Karpas-422 (cell line): ENCODE results near the gene ACCS. TPM values are rescaled to one million over a fixed set of nuclear protein-coding genes. Genes with fewer than 3 reads are reported as not detected.

Source experiments
- DNase-seq: peaks from one replicate; pipeline ENCODE4 v3.0.0-alpha.2; 2015
- H2AFZ ChIP-seq: fragments of 200-600 bp; sonication (generic); 2 replicates; pipeline ENCODE4 v1.6.1; 2014; ENCODE audit warnings: antibody characterized with exemption, low read length, mixed read lengths
- H3K27ac ChIP-seq: fragments of 200-600 bp; sonication (generic); 2 replicates; pipeline ENCODE4 v1.5.1; 2014; ENCODE audit warnings: mild to moderate bottlenecking, low read length, moderate library complexity
- H3K27me3 ChIP-seq: fragments of 200-600 bp; sonication (generic); 2 replicates; pipeline ENCODE4 v1.6.1; 2014; ENCODE audit warnings: low read length, mixed read lengths
- H3K36me3 ChIP-seq: fragments of 200-600 bp; sonication (generic); 2 replicates; pipeline ENCODE4 v1.6.1; 2014; ENCODE audit warnings: low read length, mixed read lengths; ENCODE audit not compliant: insufficient read depth
- H3K4me1 ChIP-seq: fragments of 200-600 bp; sonication (generic); 2 replicates; pipeline ENCODE4 v1.6.1; 2014; ENCODE audit warnings: mild to moderate bottlenecking, low read length, mixed read lengths
- H3K4me2 ChIP-seq: fragments of 200-600 bp; sonication (generic); 2 replicates; pipeline ENCODE4 v1.6.1; 2014; ENCODE audit warnings: low read length, low read depth, mild to moderate bottlenecking; ENCODE audit not compliant: poor library complexity, severe bottlenecking
- H3K4me3 ChIP-seq: fragments of 200-600 bp; sonication (generic); 2 replicates; pipeline ENCODE4 v1.5.1; 2014; ENCODE audit warnings: mild to moderate bottlenecking, antibody characterized with exemption, low read length, mixed read lengths
- H3K79me2 ChIP-seq: fragments of 200-600 bp; sonication (generic); 2 replicates; pipeline ENCODE4 v1.6.1; 2014; ENCODE audit warnings: mild to moderate bottlenecking, low read length, mixed read lengths
- H3K9ac ChIP-seq: fragments of 200-600 bp; sonication (generic); 2 replicates; pipeline ENCODE4 v1.6.0; 2014; ENCODE audit warnings: low read length
- H3K9me2 ChIP-seq: fragments of 200-600 bp; sonication (generic), shearing (Covaris generic); replicated peaks from 2 replicates; pipeline ENCODE4 v1.6.0; 2014; ENCODE audit warnings: mild to moderate bottlenecking, low read length, moderate library complexity; ENCODE audit not compliant: insufficient read depth
- H3K9me3 ChIP-seq: fragments of 300-700, 200-600 bp; sonication (generic); 2 replicates; pipeline ENCODE4 v1.6.1; 2014; ENCODE audit warnings: low read length, mixed read lengths
- H4K20me1 ChIP-seq: fragments of 200-600 bp; sonication (generic); 2 replicates; pipeline ENCODE4 v1.6.1; 2014; ENCODE audit warnings: mild to moderate bottlenecking, antibody characterized with exemption, low read length, low read depth; ENCODE audit not compliant: insufficient read depth
- total RNA-seq: library from RNA; depleted of rRNA; stranded (reverse); fragments of >200 nt; shearing (Covaris generic); gene quantifications from 2 replicates; pipeline ENCODE4 v1.2.3, GENCODE V29; 2014; ENCODE audit warnings: low replicate concordance

The ACCS gene
- total RNA-seq, 1 experiment from 2014 or later: 65.3 TPM

DNA sequence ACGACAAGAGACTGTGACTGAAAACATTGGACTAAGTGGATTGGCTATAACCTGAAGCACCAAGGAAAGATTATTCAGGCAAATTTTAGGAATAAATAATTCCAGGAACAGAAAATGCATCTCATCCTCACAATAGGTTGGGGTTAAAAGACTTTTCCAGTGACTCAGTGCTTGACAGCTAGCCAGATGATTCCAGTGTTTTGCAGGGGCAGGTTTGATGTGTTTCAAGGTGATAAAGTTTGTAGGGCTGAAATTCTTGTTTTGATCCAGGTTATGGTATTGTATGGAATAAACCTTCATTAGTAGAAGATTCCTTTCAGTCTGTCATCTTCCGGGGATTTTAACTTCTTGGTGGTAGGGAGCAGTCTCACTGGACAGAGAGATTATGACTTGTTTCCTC lies 31.8 kb downstream of the ACCS start:
- H3K4me1 ChIP-seq: peaks cover 17% of the 10 kb centered on the region
- DNase-seq: no peak
- H3K9me3 ChIP-seq: no peaks in the 10 kb centered on the region
- no peak overlapping the region for H3K4me3 ChIP-seq
- no peaks in the 10 kb centered on the region for H3K9me2 ChIP-seq
- H3K27ac ChIP-seq: no peak overlapping the region
- H3K4me2 ChIP-seq: no peak overlapping the region
- H3K9ac ChIP-seq: no peak overlapping the region
- no peaks in the 10 kb centered on the region for H4K20me1 ChIP-seq
- peaks cover 66% of the 10 kb centered on the region for H3K79me2 ChIP-seq
- no peak overlapping the region for H2AFZ ChIP-seq
- no peaks in the 10 kb centered on the region for H3K27me3 ChIP-seq
- no peaks in the 10 kb centered on the region for H3K36me3 ChIP-seq

DNA sequence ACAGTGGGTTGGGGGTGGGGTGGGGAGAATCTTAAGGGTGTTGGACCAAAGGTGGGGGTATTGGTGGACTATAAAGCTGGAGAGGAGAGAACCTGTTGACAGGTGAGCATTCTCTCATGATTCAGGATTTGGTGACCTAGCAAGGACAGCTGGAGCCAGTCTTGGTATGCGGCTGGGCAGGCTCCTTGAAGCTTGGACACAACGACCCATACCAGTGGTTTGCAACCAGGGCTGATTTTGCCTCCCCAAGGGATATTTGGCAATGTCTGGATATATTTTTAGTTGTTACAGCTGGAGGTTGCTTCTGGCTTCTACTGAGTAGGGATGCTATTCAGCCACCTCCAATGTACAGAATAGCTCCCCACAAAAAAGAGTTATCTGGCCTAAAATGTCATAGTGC lies 35.0 kb downstream of the ACCS start:
- Histone ChIP-seq H3K9me2 (no peaks in the 10 kb centered on the region), H3K4me3 (no peak overlapping the region), H4K20me1 (no peaks in the 10 kb centered on the region), H3K36me3 (no peaks in the 10 kb centered on the region), H3K79me2 (peaks cover 92% of the 10 kb centered on the region), H3K9me3 (no peaks in the 10 kb centered on the region), H3K27ac (no peak overlapping the region), H3K4me2 (no peak overlapping the region), H3K27me3 (no peaks in the 10 kb centered on the region), H3K9ac (no peak overlapping the region), H3K4me1 (peaks cover 10% of the 10 kb centered on the region), H2AFZ (no peak overlapping the region)
- DNase-seq: no peak

DNA sequence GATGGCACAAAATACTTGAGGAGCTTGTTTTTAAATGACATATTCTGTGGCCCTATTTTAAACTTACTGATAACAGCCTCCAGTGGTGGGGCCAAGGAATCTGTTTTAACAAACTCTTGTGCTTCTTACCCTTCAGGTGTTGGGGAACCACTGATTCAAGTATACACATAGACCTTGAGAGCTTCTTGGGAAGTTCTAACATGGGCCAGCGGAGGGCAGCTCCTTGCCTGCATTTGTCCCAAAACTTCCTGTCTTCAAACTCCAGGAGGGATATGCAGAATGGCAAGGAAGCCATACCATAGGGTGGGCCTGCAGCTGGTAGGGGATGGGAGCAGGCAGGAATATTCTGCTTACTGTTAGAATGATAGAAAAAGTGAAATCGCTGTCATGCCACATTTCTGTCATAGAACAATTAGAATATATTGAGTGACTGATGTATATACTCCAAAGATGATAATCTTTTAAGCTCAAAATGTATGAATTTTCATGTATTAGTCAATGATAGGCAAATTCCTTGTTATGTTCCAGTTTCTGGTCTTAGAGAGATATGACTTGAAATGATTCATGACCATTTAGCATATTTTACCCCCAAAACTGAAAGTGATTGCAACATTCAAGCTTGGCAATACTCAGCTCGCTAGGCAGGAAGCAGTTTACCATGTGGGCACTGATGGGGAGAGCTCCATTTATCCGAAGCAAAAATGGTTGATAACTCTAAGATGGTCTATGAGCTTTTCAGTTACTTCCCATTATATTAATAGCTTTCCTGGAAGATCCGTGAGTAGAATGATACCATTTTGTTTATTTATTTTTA lies 38.6 kb downstream of the ACCS start:
- Histone ChIP-seq H4K20me1 (no peaks in the 10 kb centered on the region), H3K27ac (no peak overlapping the region), H3K9ac (no peak overlapping the region), H3K4me1 (no peaks in the 10 kb centered on the region), H3K9me3 (no peaks in the 10 kb centered on the region), H2AFZ (no peak overlapping the region), H3K4me2 (no peak overlapping the region), H3K4me3 (no peak overlapping the region), H3K36me3 (no peaks in the 10 kb centered on the region; the same call in 1 of the 2 replicates), H3K79me2 (peaks cover 65% of the 10 kb centered on the region), H3K27me3 (no peaks in the 10 kb centered on the region), H3K9me2 (no peaks in the 10 kb centered on the region)
- no peak for DNase-seq

DNA sequence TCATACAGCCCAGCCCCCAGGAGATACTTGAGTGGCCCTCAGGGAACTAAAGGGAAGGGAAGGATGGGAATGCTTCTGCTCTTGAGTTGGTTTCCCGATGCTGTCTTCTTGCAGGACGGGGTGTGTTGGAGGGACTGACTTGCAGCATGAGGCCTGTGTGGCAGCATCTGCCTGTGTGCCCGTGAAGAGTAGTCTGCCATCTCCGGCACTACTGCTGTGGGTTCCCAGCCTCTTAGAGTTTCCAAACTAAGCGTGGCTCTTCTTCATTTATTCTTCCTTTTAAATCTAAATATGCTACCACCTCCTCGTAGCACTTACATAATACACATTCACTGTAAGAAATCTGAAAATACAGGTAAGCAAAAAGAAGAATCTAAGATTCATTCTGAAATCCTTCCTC lies 42.2 kb downstream of the ACCS start:
- no peak overlapping the region for H3K27ac ChIP-seq
- H3K9me3 ChIP-seq: no peaks in the 10 kb centered on the region
- no peak overlapping the region for H3K9ac ChIP-seq
- DNase-seq: no peak
- peaks cover 3% of the 10 kb centered on the region for H3K4me1 ChIP-seq
- peaks cover 55% of the 10 kb centered on the region for H3K79me2 ChIP-seq
- no peak overlapping the region for H3K4me2 ChIP-seq
- no peaks in the 10 kb centered on the region for H3K27me3 ChIP-seq
- no peaks in the 10 kb centered on the region for H3K9me2 ChIP-seq
- H3K4me3 ChIP-seq: no peak overlapping the region
- no peak overlapping the region for H2AFZ ChIP-seq
- peaks cover 6% of the 10 kb centered on the region; the same call in 1 of the 2 replicates for H3K36me3 ChIP-seq
- no peaks in the 10 kb centered on the region for H4K20me1 ChIP-seq

DNA sequence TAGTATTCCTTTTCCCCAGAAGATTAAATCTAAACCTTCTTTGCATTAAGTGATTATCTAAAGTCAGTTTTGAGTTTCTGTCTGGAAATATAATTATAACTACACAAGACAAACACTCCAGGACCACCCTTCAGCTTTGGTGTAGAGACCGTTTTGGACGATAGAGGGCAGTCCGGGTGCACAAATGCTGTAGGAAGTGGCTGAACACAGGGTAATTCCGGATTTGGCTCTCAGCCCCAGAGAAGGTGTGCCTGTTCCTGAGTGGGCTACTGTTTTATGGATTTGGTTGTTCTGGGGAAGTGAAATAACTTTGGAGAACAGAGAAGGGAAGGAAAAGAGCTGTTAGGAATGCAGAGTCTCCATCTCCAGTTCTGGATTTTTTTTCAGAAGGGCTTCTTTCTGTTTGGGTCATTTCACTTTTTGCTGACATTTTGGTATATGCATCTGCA lies 44.2 kb downstream of the ACCS start:
- Histone ChIP-seq H2AFZ (no peak overlapping the region), H3K4me2 (no peak overlapping the region), H3K79me2 (peaks cover 43% of the 10 kb centered on the region), H3K36me3 (peaks cover 16% of the 10 kb centered on the region), H3K4me1 (peaks cover 3% of the 10 kb centered on the region), H3K9ac (no peak overlapping the region), H4K20me1 (no peaks in the 10 kb centered on the region), H3K9me3 (no peaks in the 10 kb centered on the region), H3K9me2 (no peaks in the 10 kb centered on the region), H3K4me3 (no peak overlapping the region), H3K27me3 (no peaks in the 10 kb centered on the region), H3K27ac (no peak overlapping the region)
- peak; percentile 85 for DNase-seq

DNA sequence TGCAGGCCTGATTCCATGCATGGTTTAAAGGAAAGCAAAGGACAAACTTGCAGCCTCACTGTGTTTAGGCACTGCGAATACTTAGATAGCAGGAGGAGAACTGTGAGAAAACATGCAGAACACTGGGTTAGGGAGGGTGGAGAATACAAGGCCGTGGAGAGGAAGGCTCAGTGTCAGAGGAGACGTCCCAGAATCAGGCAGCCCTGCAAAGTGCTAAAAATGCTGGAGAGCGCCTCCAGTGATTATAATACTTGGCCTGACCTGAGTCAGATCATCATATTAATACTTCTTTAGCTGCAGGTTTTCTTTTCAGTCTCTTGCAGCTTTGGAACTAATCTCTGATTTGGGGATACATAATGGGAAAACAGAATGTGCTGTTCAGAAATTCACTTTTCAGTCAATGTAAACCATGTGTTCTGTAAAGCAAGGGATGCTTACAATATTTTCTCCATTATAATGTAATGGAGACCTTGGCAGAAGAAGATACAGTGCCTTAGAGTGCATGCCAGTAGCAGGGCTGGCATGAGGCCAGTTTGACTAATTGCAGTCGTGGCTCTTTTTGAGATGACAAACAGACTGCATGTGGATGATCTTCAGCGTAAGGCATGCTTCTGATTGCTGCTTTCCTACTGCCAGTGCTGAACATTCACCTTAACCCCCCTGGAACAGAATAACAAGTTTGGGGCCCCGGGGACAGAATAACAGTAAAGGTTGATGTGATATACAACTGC lies 46.2 kb downstream of the ACCS start:
- peaks cover 3% of the 10 kb centered on the region for H3K4me1 ChIP-seq
- no peaks in the 10 kb centered on the region for H3K9me2 ChIP-seq
- H3K79me2 ChIP-seq: peaks cover 40% of the 10 kb centered on the region
- no peak for DNase-seq
- no peaks in the 10 kb centered on the region for H4K20me1 ChIP-seq
- no peak overlapping the region for H3K4me3 ChIP-seq
- no peak overlapping the region for H3K4me2 ChIP-seq
- H3K27ac ChIP-seq: no peak overlapping the region
- no peaks in the 10 kb centered on the region for H3K27me3 ChIP-seq
- no peak overlapping the region for H2AFZ ChIP-seq
- H3K9me3 ChIP-seq: no peaks in the 10 kb centered on the region
- H3K36me3 ChIP-seq: peaks cover 25% of the 10 kb centered on the region
- no peak overlapping the region for H3K9ac ChIP-seq

DNA sequence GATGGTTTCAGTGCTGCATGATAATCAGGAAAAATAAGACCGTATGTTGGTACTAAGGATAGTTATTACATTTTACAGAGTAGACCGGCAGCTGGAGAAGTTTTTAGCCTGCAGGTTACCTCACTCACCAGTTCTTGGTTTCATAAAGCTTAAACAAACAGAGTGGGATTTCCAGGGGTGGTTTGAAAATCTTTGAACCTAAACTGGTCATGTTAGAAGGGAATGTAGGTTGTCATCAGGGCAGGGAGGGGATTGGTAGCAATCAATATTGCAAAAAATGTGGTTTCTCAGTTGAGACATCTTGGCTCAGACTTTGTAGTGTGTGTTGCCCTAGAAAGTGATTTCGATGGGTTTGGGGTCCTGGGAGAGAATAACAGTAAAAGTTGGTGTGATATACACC lies 46.9 kb downstream of the ACCS start:
- Histone ChIP-seq H2AFZ (no peak overlapping the region), H3K9me2 (no peaks in the 10 kb centered on the region), H3K79me2 (peaks cover 45% of the 10 kb centered on the region), H3K9me3 (no peaks in the 10 kb centered on the region), H3K27ac (no peak overlapping the region), H3K9ac (no peak overlapping the region), H3K27me3 (no peaks in the 10 kb centered on the region), H3K4me1 (peaks cover 3% of the 10 kb centered on the region), H3K36me3 (peaks cover 26% of the 10 kb centered on the region), H4K20me1 (no peaks in the 10 kb centered on the region), H3K4me2 (no peak overlapping the region), H3K4me3 (no peak overlapping the region)
- no peak for DNase-seq

DNA sequence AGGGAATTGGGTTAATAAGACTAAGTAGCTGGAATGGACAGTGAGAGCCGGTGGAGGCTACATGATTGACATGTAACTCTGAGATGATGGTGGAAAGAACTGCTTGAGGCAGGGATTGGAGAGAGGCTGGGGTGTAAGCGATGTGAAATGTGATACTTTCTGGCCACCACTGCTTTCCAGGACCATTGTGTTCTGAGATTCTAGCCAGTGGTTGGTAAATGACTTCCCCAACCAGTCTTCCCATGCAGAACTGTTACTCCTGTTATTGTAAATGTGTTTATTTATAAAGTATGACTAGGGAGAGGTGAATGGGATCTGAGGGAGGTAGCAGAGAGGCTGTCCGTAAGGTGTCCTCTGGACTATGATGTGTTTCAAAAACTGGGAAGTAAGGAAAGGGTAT lies 47.5 kb downstream of the ACCS start:
- Histone ChIP-seq H3K4me3 (no peak overlapping the region), H3K27me3 (no peaks in the 10 kb centered on the region), H3K36me3 (peaks cover 31% of the 10 kb centered on the region), H3K4me1 (peaks cover 3% of the 10 kb centered on the region), H3K9me2 (no peaks in the 10 kb centered on the region), H2AFZ (no peak overlapping the region), H3K9ac (no peak overlapping the region), H3K9me3 (no peaks in the 10 kb centered on the region), H3K79me2 (peaks cover 47% of the 10 kb centered on the region), H3K4me2 (no peak overlapping the region), H3K27ac (no peak overlapping the region), H4K20me1 (no peaks in the 10 kb centered on the region)
- DNase-seq: no peak
